Endothelial cell of umbilical vein (primary cell): ENCODE data around the gene MAFF.

Experiments used
- EZH2 ChIP-seq: IDR thresholded peaks from 2 replicates; pipeline ENCODE4 v1.6.1; 2012; ENCODE audit warnings: borderline replicate concordance, low read depth, mild to moderate bottlenecking, moderate library complexity, low read length, inconsistent platforms; ENCODE audit not compliant: severe bottlenecking
- FOS ChIP-seq: IDR thresholded peaks from 2 replicates; pipeline ENCODE4 v1.6.1; 2011; ENCODE audit warnings: mild to moderate bottlenecking, low read length, moderate library complexity, borderline replicate concordance; ENCODE audit not compliant: insufficient read depth
- GATA2 ChIP-seq: IDR thresholded peaks from 2 replicates; pipeline ENCODE4 v1.7.0; 2011; ENCODE audit warnings: low read depth, mild to moderate bottlenecking, moderate library complexity, mixed read lengths, low read length; ENCODE audit not compliant: insufficient read length, insufficient read depth
- JUN ChIP-seq: IDR thresholded peaks from 2 replicates; pipeline ENCODE4 v1.6.1; 2011; ENCODE audit warnings: borderline replicate concordance, low read depth; ENCODE audit not compliant: insufficient read length, insufficient read depth
- POLR2A ChIP-seq: IDR thresholded peaks from 2 replicates; pipeline ENCODE4 v1.6.1; 2012; ENCODE audit warnings: low read depth, mild to moderate bottlenecking, control low read depth, low read length
- POLR2AphosphoS5 ChIP-seq: IDR thresholded peaks from 2 replicates; pipeline ENCODE4 v1.6.1; 2012; ENCODE audit warnings: low read depth, mild to moderate bottlenecking, control low read depth, low read length, moderate library complexity; ENCODE audit not compliant: insufficient read depth
- TF ChIP-seq, protein P1 (sequence below), 2 donors: IDR thresholded peaks; 1 replicate in 1 of 2; 2 replicates in 1 of 2; pipeline ENCODE4 v1.5.1; 2011; ENCODE audit warnings: low read length in 2 of 2, mild to moderate bottlenecking in 2 of 2, moderate library complexity in 2 of 2, control low read depth in 1 of 2, inconsistent platforms in 1 of 2, low read depth in 1 of 2; ENCODE audit not compliant: insufficient read depth in 1 of 2; ENCODE audit errors: extremely low read depth in 1 of 2
- TF ChIP-seq, protein P2 (sequence below): IDR thresholded peaks from 2 replicates; pipeline ENCODE4 v1.6.1; 2011; ENCODE audit not compliant: insufficient read depth, insufficient read length

DNA sequence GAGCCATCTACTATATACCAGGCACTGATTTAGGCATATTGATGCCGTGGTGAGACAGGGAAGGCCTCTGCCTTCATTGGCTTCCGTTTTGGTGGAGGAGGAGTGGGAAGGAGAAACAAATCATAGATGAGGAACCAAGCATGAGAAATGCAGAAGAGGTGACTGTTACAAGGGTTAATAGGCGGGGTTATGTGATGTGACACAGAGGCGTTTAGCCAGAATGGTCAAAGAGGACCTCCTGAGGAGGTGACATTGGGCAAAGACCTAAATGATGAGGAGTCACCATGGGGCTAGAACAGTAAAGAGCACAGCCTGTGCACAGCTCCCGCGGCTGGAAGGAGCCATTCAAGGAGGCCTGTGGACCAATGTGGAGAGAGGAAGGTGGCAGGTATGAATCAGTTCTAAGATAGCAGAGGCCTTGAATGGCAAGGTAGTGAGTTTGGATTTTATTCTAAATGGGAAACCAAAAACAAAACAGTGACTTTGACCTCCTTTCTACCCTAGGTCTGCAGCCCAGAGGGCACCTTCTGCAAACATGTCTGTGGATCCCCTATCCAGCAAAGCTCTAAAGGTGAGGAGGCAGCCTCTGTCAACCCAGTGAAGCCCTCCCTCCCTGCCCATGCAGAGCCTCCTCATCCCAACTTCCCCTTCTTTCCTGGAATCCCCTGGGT, 11.7 kb downstream of the MAFF start:
- no peak for TF ChIP-seq EZH2
- TF ChIP-seq, protein P1, sequence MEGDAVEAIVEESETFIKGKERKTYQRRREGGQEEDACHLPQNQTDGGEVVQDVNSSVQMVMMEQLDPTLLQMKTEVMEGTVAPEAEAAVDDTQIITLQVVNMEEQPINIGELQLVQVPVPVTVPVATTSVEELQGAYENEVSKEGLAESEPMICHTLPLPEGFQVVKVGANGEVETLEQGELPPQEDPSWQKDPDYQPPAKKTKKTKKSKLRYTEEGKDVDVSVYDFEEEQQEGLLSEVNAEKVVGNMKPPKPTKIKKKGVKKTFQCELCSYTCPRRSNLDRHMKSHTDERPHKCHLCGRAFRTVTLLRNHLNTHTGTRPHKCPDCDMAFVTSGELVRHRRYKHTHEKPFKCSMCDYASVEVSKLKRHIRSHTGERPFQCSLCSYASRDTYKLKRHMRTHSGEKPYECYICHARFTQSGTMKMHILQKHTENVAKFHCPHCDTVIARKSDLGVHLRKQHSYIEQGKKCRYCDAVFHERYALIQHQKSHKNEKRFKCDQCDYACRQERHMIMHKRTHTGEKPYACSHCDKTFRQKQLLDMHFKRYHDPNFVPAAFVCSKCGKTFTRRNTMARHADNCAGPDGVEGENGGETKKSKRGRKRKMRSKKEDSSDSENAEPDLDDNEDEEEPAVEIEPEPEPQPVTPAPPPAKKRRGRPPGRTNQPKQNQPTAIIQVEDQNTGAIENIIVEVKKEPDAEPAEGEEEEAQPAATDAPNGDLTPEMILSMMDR (IDR thresholded peaks at IDR 0.05; ENCODE audit: extremely low read depth in 1 of 2, insufficient read depth in 1 of 2, low read depth in 1 of 2, low read length in 2 of 2), result no peak
- peak; percentile 58 for TF ChIP-seq POLR2A
- TF ChIP-seq POLR2AphosphoS5, result peak; percentile 24
- TF ChIP-seq FOS, result no peak
- TF ChIP-seq, protein P2, sequence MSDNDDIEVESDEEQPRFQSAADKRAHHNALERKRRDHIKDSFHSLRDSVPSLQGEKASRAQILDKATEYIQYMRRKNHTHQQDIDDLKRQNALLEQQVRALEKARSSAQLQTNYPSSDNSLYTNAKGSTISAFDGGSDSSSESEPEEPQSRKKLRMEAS, result no peak
- TF ChIP-seq JUN, result no peak
- TF ChIP-seq GATA2, result no peak
